ENCODE data around the gene MBD3L2.
"Not testable (repeated sequence)": the region's sequence is repeated elsewhere in the genome, so short reads cannot be mapped to it uniquely, and the experiment has no call there.

Gene MBD3L2

GRCh38 chr19:7049021-7049420 is at the start of gene MBD3L2:
Gene MBD3L2, plus strand, starts transcription at chr19:7049321. Its CDS starts 53 bp downstream, at chr19:7049374.
- in situ Hi-C loops (cut with MboI; ENCODE audit: low sequenced_read_pairs), result not testable (repeated sequence)

- in situ Hi-C loops (cut with MboI; ENCODE audit: low sequenced_read_pairs), result loop anchor here (10.0 kb wide), 1 partner anchor 85 kb away; no protein-coding TSS in a partner anchor
Measured at GRCh38 chr19:6999933-7000332, 49.2 kb upstream of the MBD3L2 start.

- in situ Hi-C loops (cut with MboI; ENCODE audit: low sequenced_read_pairs), result loop anchor here (10.0 kb wide), 1 partner anchor 84 kb away; no protein-coding TSS in a partner anchor
Measured at GRCh38 chr19:7000333-7000732, 48.8 kb upstream of the MBD3L2 start.

GRCh38 chr19:7000816-7001215 is 48.3 kb upstream of the MBD3L2 start:
- in situ Hi-C loops (cut with MboI; ENCODE audit: low sequenced_read_pairs), result loop anchor here (10.0 kb wide), 1 partner anchor 84 kb away; no protein-coding TSS in a partner anchor

- in situ Hi-C loops (cut with MboI; ENCODE audit: low sequenced_read_pairs), result loop anchor here (10.0 kb wide), 1 partner anchor 80 kb away; no protein-coding TSS in a partner anchor
Measured at GRCh38 chr19:7004313-7004931, 44.7 kb upstream of the MBD3L2 start.

- in situ Hi-C loops (cut with MboI; ENCODE audit: low sequenced_read_pairs), result loop anchor here (10.0 kb wide), 1 partner anchor 79 kb away; no protein-coding TSS in a partner anchor
Measured at GRCh38 chr19:7006135-7006704, 42.9 kb upstream of the MBD3L2 start.

- in situ Hi-C loops (cut with MboI; ENCODE audit: low sequenced_read_pairs), result loop anchor here (10.0 kb wide), 1 partner anchor 77 kb away; no protein-coding TSS in a partner anchor
Measured at GRCh38 chr19:7007859-7008258, 41.3 kb upstream of the MBD3L2 start.

- in situ Hi-C loops (cut with MboI; ENCODE audit: low sequenced_read_pairs), result no loop called here
Measured at GRCh38 chr19:7010722-7011593, 38.2 kb upstream of the MBD3L2 start.

- in situ Hi-C loops (cut with MboI; ENCODE audit: low sequenced_read_pairs), result no loop called here
Measured at GRCh38 chr19:7013678-7014077, 35.4 kb upstream of the MBD3L2 start.

GRCh38 chr19:7018828-7019227 is 30.3 kb upstream of the MBD3L2 start:
- in situ Hi-C loops (cut with MboI; ENCODE audit: low sequenced_read_pairs), result no loop called here

GRCh38 chr19:7021331-7021730 is 27.8 kb upstream of the MBD3L2 start, which contains the start of gene MBD3L2B:
Gene MBD3L2B, minus strand, starts transcription at chr19:7021431. Its CDS starts 34 bp downstream, at chr19:7021397.
- in situ Hi-C loops (cut with MboI; ENCODE audit: low sequenced_read_pairs), result not testable (repeated sequence)

GRCh38 chr19:7028790-7029189 is 20.3 kb upstream of the MBD3L2 start:
- in situ Hi-C loops (cut with MboI; ENCODE audit: low sequenced_read_pairs), result not testable (repeated sequence)

GRCh38 chr19:7030278-7030677 is 18.8 kb upstream of the MBD3L2 start, which contains the start of gene MBD3L5:
Gene MBD3L5, plus strand, starts transcription at chr19:7030578. Its CDS starts 34 bp downstream, at chr19:7030612.
- in situ Hi-C loops (cut with MboI; ENCODE audit: low sequenced_read_pairs), result not testable (repeated sequence)

GRCh38 chr19:7040079-7040478 is 9.0 kb upstream of the MBD3L2 start, which contains the start of gene MBD3L4:
Gene MBD3L4, minus strand, starts transcription at chr19:7040179. Its CDS starts 35 bp downstream, at chr19:7040144.
- in situ Hi-C loops (cut with MboI; ENCODE audit: low sequenced_read_pairs), result not testable (repeated sequence)

- in situ Hi-C loops (cut with MboI; ENCODE audit: low sequenced_read_pairs), result not testable (repeated sequence)
Measured at GRCh38 chr19:7041563-7041962, 7.6 kb upstream of the MBD3L2 start.

- in situ Hi-C loops (cut with MboI; ENCODE audit: low sequenced_read_pairs), result not testable (repeated sequence)
Measured at GRCh38 chr19:7051421-7051820, 2.3 kb downstream of the MBD3L2 start.

GRCh38 chr19:7052896-7053295 is 3.8 kb downstream of the MBD3L2 start:
- in situ Hi-C loops (cut with MboI; ENCODE audit: low sequenced_read_pairs), result not testable (repeated sequence)

GRCh38 chr19:7054635-7055368 is 5.7 kb downstream of the MBD3L2 start:
- in situ Hi-C loops (cut with MboI; ENCODE audit: low sequenced_read_pairs), result not testable (repeated sequence)

GRCh38 chr19:7055679-7056078 is 6.6 kb downstream of the MBD3L2 start:
- in situ Hi-C loops (cut with MboI; ENCODE audit: low sequenced_read_pairs), result not testable (repeated sequence)

- in situ Hi-C loops (cut with MboI; ENCODE audit: low sequenced_read_pairs), result not testable (repeated sequence)
Measured at GRCh38 chr19:7056371-7056770, 7.2 kb downstream of the MBD3L2 start.
